ENCODE results near the gene USP2. TPM values are rescaled to one million over a fixed set of nuclear protein-coding genes. Genes with fewer than 3 reads are reported as not detected.

Gene USP2
- total and polyA plus RNA-seq, 2 of the 8 experiments (the other 6 are each of a cell fraction or from before 2014, with no cell fraction given), result 2.2 to 6.9 TPM

- peaks cover 11 to 57% (median 50%) of the 10 kb centered on the region in 4 experiments for H3K4me1 ChIP-seq (replicated peaks in 1 of 4; ENCODE audit: control insufficient read depth in 3 of 4, insufficient read depth in 4 of 4, low read length in 3 of 4)
- H3K56ac ChIP-seq (replicated peaks; ENCODE audit: insufficient read length, low read depth, low read length), result no peak overlapping the region
- H3K4me2 ChIP-seq (ENCODE audit: insufficient read depth in 1 of 2, low read depth in 2 of 2, low read length in 2 of 2), result peak overlapping the region; percentile 29 to 97; a peak in 3 of 4 replicates
- H3K4ac ChIP-seq (replicated peaks; ENCODE audit: insufficient read length, low read depth, low read length), result no peak overlapping the region
- peak overlapping the region in 1 of 4 experiments; percentile 8; a peak in 1 of 8 replicates for H3K4me3 ChIP-seq (ENCODE audit: extremely low read depth in 1 of 4, insufficient read depth in 2 of 4, low read depth in 3 of 4, low read length in 4 of 4)
- peak overlapping the region; percentile 36 for H2BK120ac ChIP-seq (replicated peaks; ENCODE audit: low read depth, low read length)
- no peak overlapping the region for H4K5ac ChIP-seq (ENCODE audit: insufficient read length, low read depth, low read length)
- WGBS, 2 experiments (ENCODE audit: extremely low coverage in 1 of 2, insufficient coverage in 1 of 2, insufficient read length in 1 of 2, insufficient replicate concordance in 2 of 2, low coverage in 1 of 2, low lambda C conversion rate in 2 of 2, missing lambda C conversion rate in 1 of 2), result 78% methylated on average over 8 of the region's 8 CpGs; no CpG with 5 or more reads in 1 of the 2 experiments
- peak overlapping the region; percentile 98; the same call in 1 of the 2 replicates for H2BK12ac ChIP-seq (ENCODE audit: low read depth, low read length)
- ChIA-PET CTCF (ENCODE audit: partially characterized antibody) (interaction anchor here (1.3 to 16.8 kb wide), 6 partner anchors 11 to 62 kb away, joined by 3 to 415 read pairs (median 6); partner anchors contain the start of genes C1QTNF5, MFRP, RNF26 and USP2), POLR2A (ENCODE audit: partially characterized antibody) (interaction anchor here (0.7 to 5.4 kb wide), 7 partner anchors 10 to 224 kb away, joined by 3 to 44 read pairs (median 6); partner anchors contain the start of genes CBL and RNF26)
- H2BK5ac ChIP-seq (ENCODE audit: low read depth, low read length), result peak overlapping the region; percentile 91; the same call in 1 of the 2 replicates
- peak overlapping the region; percentile 98; the same call in 1 of the 2 replicates for H2BK15ac ChIP-seq (ENCODE audit: low read length)
- no peaks in the 10 kb centered on the region for H3K9me3 ChIP-seq (ENCODE audit: insufficient read depth in 2 of 2, low read depth in 1 of 2, low read length in 1 of 2)
- DNase-seq (ENCODE audit: low read depth in 1 of 2, low spot score in 2 of 2) (no peak), FAIRE-seq (no peak)
- peaks cover 33% of the 10 kb centered on the region for H3K23me2 ChIP-seq (ENCODE audit: low read depth, low read length)
- peaks cover 5 to 45% (median 36%) of the 10 kb centered on the region in 4 experiments for H3K27me3 ChIP-seq (replicated peaks in 1 of 4; ENCODE audit: control insufficient read depth in 3 of 4, extremely low read depth in 1 of 4, insufficient read depth in 3 of 4, low read length in 3 of 4)
- H4K20me1 ChIP-seq (replicated peaks in 1 of 2; ENCODE audit: control insufficient read depth in 1 of 2, insufficient read depth in 2 of 2, low read length in 2 of 2), result peaks cover 2% of the 10 kb centered on the region in 2 experiments
- H3K79me2 ChIP-seq (ENCODE audit: control insufficient read depth in 1 of 2, insufficient read depth in 2 of 2, low read length in 2 of 2), result no peaks in the 10 kb centered on the region
- TF ChIP-seq RNF2 (IDR thresholded peaks at IDR 0.05; ENCODE audit: borderline replicate concordance, low read depth, low read length, missing control alignments, poor library complexity, severe bottlenecking) (no peak), TBP (IDR thresholded peaks at IDR 0.05; ENCODE audit: low read depth, low read length) (0 out of 2 replicates have a peak, but pooled peaks have one; percentile 3)
- H3K14ac ChIP-seq (ENCODE audit: insufficient read length), result no peak overlapping the region
- no peaks in the 10 kb centered on the region for H3K36me3 ChIP-seq (ENCODE audit: control insufficient read depth in 2 of 4, insufficient read depth in 4 of 4, low read length in 3 of 4)
- H4K91ac ChIP-seq (replicated peaks; ENCODE audit: insufficient read length, low read length), result peak overlapping the region; percentile 48
- no peak overlapping the region for H3K9ac ChIP-seq (replicated peaks in 1 of 4; ENCODE audit: extremely low read depth in 1 of 4, low read depth in 3 of 4, low read length in 3 of 4)
- peak overlapping the region; percentile 48 for H3K18ac ChIP-seq (ENCODE audit: extremely low read depth, low read length)
- no peaks in the 10 kb centered on the region for H3K79me1 ChIP-seq (ENCODE audit: low read depth, low read length)
- no peak overlapping the region for H3K27ac ChIP-seq (ENCODE audit: low read depth, low read length)
- peak overlapping the region; percentile 96 for H2BK20ac ChIP-seq (ENCODE audit: low read length)
- peak overlapping the region; percentile 93; the same call in 1 of the 2 replicates for H2AK5ac ChIP-seq (ENCODE audit: low read depth, low read length)
- H2AFZ ChIP-seq (ENCODE audit: low read length), result no peak overlapping the region
- peak overlapping the region; percentile 74; the same call in 1 of the 2 replicates for H4K8ac ChIP-seq (ENCODE audit: extremely low read depth, insufficient read depth, low read length)
- H3K23ac ChIP-seq (ENCODE audit: insufficient read length), result no peak overlapping the region
These were observed 62.3 kb downstream of the USP2 start for GRCh38 chr11:119319136-119319699.
